Parathyroid adenoma (tissue), 2 donors: ENCODE results near the gene MUC20.
"Not testable (repeated sequence)": the region's sequence is repeated elsewhere in the genome, so short reads cannot be mapped to it uniquely, and the experiment has no call there.

Source experiments
- H2AFZ ChIP-seq: fragments of 300-600 bp; sonication (generic); one replicate; pipeline ENCODE4 v1.7.0; 2017; ENCODE audit warnings: antibody characterized with exemption, mild to moderate bottlenecking
- H3K27ac ChIP-seq: fragments of 300-600 bp; sonication (generic); one replicate; pipeline ENCODE4 v1.7.0; 2017
- H3K27me3 ChIP-seq: fragments of 300-600 bp; sonication (generic); one replicate; pipeline ENCODE4 v1.7.0; 2017; ENCODE audit warnings: low read length; ENCODE audit not compliant: control insufficient read depth, insufficient read depth
- H3K36me3 ChIP-seq: fragments of 300-600 bp; sonication (generic); one replicate; pipeline ENCODE4 v1.7.0; 2017; ENCODE audit warnings: low read length; ENCODE audit not compliant: control insufficient read depth, insufficient read depth
- H3K4me1 ChIP-seq: fragments of 300-600 bp; sonication (generic); one replicate; pipeline ENCODE4 v1.7.0; 2017; ENCODE audit warnings: control low read depth
- H3K4me2 ChIP-seq: fragments of 300-600 bp; sonication (generic); one replicate; pipeline ENCODE4 v1.7.0; 2017; ENCODE audit warnings: low read length
- H3K4me3 ChIP-seq: fragments of 300-600 bp; sonication (generic); one replicate; pipeline ENCODE4 v1.7.0; 2017; ENCODE audit warnings: low read depth, low read length
- H3K79me2 ChIP-seq: fragments of 300-600 bp; sonication (generic); one replicate; pipeline ENCODE4 v1.7.0; 2017; ENCODE audit warnings: control low read depth
- H3K9ac ChIP-seq: fragments of 300-600 bp; sonication (generic); one replicate; pipeline ENCODE4 v1.7.0; 2017; ENCODE audit warnings: mild to moderate bottlenecking
- H3K9me3 ChIP-seq: fragments of 300-600 bp; sonication (generic); one replicate; pipeline ENCODE4 v1.7.0; 2017; ENCODE audit warnings: low read length; ENCODE audit not compliant: control insufficient read depth
- donor health status: primary hyperparathyroidism.

Gene MUC20, protein sequence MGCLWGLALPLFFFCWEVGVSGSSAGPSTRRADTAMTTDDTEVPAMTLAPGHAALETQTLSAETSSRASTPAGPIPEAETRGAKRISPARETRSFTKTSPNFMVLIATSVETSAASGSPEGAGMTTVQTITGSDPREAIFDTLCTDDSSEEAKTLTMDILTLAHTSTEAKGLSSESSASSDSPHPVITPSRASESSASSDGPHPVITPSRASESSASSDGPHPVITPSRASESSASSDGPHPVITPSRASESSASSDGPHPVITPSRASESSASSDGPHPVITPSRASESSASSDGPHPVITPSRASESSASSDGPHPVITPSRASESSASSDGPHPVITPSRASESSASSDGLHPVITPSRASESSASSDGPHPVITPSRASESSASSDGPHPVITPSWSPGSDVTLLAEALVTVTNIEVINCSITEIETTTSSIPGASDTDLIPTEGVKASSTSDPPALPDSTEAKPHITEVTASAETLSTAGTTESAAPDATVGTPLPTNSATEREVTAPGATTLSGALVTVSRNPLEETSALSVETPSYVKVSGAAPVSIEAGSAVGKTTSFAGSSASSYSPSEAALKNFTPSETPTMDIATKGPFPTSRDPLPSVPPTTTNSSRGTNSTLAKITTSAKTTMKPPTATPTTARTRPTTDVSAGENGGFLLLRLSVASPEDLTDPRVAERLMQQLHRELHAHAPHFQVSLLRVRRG

DNA sequence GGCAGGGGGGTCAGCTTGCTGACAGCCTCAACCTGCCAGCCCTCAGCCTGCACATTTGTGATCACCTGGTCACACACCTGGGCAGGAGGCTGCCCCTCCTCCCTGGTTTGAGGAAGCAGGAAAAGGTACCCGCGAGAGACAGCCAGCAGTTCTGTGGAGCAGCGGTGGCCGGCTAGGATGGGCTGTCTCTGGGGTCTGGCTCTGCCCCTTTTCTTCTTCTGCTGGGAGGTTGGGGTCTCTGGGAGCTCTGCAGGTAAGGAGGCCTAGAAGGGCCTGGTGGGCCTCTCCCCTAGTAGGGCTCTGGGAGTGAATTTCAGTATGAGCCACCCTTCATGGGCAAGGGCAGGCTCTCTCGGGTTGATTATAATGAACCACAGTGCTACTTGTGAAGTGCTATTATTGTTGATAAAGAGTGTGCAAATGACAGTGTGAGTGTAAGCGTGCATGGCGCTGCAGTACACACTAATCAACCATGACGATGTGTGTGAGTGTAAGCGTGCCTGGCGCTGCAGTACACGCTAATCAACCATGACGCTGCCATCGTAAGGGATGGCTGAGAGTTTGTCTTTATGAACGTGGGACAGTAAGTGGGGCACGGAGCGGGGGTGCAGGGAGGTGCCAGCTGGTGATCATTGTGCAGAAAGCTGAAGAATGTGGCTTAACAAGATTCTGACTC is at the start of gene MUC20:
Gene MUC20, plus strand, starts transcription at position 148 of the 676 bp plus-strand sequence. Its CDS starts 30 bp downstream, at position 178.
- H3K9ac ChIP-seq, H3K27me3 ChIP-seq, H3K27ac ChIP-seq, H3K9me3 ChIP-seq, H3K79me2 ChIP-seq, H3K4me2 ChIP-seq, H3K36me3 ChIP-seq, H3K4me1 ChIP-seq, H3K4me3 ChIP-seq: not testable (repeated sequence)
- H2AFZ ChIP-seq, result peak within 1 kb of the TSS; percentile 31

- H2AFZ ChIP-seq, H3K4me3 ChIP-seq, H3K4me2 ChIP-seq, H3K9ac ChIP-seq, H3K27me3 ChIP-seq, H3K9me3 ChIP-seq, H3K4me1 ChIP-seq, H3K79me2 ChIP-seq, H3K27ac ChIP-seq, H3K36me3 ChIP-seq: not testable (repeated sequence)
Observed at GRCh38 chr3:195671283-195671682, 49.5 kb upstream of the MUC20 start.

DNA sequence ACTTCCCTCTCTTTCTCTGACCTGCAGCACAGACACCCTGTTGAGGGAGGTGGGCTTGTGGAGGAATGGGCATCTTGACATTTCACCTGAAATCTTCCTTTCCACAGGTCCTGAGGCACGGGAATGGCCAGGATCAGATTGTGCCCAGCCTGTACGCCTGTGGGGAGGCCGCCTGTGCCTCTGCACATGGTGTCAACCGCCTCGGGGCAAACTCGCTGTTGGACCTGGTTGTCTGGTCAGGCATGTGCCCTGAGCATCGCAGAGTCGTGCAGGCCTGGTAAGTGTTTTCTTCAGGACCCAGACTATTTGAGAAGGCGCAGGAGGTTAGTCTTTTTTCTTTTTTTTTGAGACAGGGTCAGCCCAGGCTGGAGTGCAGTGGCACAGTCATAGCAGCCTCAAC is 47.1 kb upstream of the MUC20 start:
- not testable (repeated sequence) for H3K27me3 ChIP-seq, H3K4me3 ChIP-seq, H3K36me3 ChIP-seq, H3K4me1 ChIP-seq, H3K9me3 ChIP-seq, H3K4me2 ChIP-seq, H3K27ac ChIP-seq, H3K79me2 ChIP-seq, H3K9ac ChIP-seq, H2AFZ ChIP-seq

DNA sequence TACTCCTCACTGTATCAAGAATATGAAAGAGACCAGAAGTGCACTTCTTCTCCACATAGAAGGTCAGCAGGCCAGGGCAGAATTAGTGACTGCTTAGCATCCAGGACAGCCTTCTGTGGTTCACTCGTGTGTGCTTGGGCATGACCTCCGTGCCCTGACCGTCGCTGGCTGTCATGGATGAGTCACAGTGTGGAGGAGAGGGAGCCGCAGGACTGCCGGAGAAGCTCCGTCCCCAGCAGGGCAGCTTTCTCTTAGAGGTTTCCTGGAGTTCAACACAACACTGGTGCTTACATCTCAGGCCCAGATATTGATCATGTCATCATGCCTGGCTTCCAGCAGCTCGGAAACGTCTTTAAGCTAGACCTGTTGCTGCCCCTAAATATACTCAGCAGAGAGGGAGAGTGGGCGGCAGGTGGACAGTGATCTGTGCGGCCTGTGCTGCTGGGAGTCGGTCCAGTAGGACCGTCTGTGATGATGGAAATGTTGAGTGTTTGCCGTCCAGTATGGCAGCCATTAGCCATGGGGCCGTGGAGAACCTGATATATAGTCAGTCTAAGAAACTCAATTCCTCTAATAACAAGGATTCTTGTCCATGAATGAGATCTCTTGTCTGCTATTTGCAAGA is 42.3 kb upstream of the MUC20 start:
- H3K4me1 ChIP-seq, H2AFZ ChIP-seq, H3K4me2 ChIP-seq, H3K9me3 ChIP-seq, H3K27me3 ChIP-seq, H3K4me3 ChIP-seq, H3K9ac ChIP-seq, H3K79me2 ChIP-seq, H3K27ac ChIP-seq, H3K36me3 ChIP-seq: not testable (repeated sequence)

DNA sequence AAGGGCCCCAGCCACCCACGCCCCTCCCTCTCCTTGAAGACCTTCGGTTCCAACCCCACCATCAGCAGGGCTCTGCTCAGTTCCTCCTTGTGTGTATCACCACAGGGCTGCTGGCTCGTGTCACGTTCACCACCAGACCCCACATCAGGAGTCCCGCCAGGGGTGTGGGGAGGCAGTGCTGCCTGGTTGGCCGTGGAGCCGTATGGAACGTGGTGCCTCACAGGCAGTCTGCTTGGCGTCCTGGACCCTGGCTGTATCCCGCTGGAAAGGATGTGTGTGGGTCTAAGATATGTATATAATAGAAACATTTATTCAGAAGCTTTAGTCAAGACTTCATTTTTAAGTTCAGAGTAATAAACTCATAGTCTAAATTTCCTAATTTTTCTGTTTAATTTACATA is 40.1 kb upstream of the MUC20 start:
- not testable (repeated sequence) for H3K27ac ChIP-seq, H3K36me3 ChIP-seq, H3K4me2 ChIP-seq, H3K4me3 ChIP-seq, H3K4me1 ChIP-seq, H2AFZ ChIP-seq, H3K9me3 ChIP-seq, H3K9ac ChIP-seq, H3K27me3 ChIP-seq, H3K79me2 ChIP-seq

DNA sequence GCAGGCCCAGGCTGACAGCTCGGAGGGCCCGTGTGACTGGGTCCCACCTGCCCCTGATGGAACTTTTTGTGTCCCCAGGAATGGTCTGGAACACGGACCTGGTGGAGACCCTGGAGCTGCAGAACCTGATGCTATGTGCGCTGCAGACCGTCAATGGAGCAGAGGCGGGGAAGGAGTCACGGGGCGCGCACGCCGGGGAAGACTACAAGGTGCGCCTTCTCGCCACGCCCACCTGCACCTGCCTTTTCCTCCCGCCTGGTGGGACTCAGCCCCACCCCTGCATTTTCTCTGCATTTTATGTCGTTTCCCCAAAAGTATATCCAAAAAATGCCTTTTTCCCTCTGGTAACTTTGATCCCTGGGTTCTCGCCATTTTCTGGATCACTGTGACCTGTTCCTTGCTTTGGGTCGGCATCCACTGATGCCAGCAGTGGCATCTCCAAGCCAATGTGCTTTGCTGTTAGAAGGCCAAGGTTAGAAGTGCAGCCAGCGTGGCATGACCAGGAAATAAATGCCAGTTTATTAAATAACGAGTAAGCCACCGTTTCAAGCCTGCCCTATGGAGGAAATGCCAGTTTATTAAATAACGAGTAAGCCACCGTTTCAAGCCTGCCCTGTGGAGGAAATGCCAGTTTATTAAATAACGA is 39.2 kb upstream of the MUC20 start:
- not testable (repeated sequence) for H2AFZ ChIP-seq, H3K27me3 ChIP-seq, H3K9me3 ChIP-seq, H3K79me2 ChIP-seq, H3K27ac ChIP-seq, H3K36me3 ChIP-seq, H3K9ac ChIP-seq, H3K4me1 ChIP-seq, H3K4me3 ChIP-seq, H3K4me2 ChIP-seq

DNA sequence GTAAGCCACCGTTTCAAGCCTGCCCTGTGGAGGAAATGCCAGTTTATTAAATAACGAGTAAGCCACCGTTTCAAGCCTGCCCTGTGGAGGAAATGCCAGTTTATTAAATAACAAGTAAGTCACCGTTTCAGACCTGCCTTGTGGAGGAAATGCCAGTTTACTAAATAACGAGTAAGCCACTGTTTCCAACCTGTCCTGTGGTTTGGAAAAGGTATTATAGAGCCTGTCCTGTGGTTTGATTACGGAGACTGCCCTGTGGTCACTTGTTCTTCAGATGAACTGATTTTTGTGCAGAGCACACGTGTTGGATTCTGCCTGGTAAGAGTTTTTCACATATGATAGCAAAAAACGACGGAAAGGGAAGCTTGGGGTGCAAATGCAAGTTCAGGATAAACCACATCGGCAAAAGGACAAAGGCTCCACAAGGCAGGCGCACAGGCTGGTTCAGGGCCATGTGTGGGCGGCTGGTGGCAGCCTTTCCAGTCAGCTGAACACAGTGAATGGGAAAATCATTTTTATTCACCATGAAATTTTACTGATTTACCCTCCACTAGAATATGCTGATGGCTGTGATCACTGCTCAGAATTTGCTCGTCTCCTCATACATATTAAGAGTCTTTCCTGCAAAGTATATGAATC is 38.6 kb upstream of the MUC20 start:
- H3K9ac ChIP-seq, H3K79me2 ChIP-seq, H2AFZ ChIP-seq, H3K27ac ChIP-seq, H3K9me3 ChIP-seq, H3K4me1 ChIP-seq, H3K4me2 ChIP-seq, H3K27me3 ChIP-seq, H3K4me3 ChIP-seq, H3K36me3 ChIP-seq: not testable (repeated sequence)

DNA sequence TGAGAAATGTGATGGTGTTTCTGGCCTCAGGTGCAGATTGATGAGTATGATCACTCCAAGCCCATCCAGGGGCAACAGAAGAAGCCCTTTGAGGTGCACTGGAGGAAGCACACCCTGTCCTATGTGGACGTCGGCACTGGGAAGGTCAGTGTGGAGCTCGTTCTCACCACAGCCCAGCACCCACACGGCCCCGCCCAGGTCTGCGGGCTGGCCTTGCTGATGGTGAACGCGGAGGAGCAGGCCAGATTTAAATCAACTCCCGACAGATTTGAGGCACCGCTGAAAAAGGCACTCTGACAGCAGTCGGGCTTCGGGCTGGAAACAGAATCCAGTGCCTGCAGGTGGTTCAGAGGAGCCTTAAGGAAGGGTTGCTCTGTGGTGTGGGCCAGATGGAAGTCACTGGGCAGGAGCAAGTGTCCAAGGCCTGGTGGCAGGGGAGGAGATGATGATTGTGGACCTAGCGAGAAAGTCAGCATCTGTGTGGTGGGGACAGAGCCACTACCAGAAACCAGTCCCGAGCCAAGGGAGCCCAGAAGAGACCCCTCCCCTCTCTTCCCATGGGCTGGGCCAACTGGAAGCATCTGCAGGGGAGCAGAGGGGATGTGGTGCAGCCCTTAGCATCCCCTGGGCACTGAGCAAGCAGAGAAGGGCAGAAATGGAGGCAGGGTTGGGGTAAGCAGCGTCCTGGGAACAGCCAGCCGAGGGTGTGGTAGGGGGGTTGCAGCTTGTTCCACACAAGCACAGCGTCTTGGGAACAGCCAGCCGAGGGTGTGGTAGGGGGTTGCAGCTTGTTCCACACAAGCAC is 36.9 kb upstream of the MUC20 start:
- H3K9ac ChIP-seq, H3K9me3 ChIP-seq, H3K4me3 ChIP-seq, H3K36me3 ChIP-seq, H3K4me2 ChIP-seq, H3K79me2 ChIP-seq, H3K27ac ChIP-seq, H3K27me3 ChIP-seq, H3K4me1 ChIP-seq, H2AFZ ChIP-seq: not testable (repeated sequence)

DNA sequence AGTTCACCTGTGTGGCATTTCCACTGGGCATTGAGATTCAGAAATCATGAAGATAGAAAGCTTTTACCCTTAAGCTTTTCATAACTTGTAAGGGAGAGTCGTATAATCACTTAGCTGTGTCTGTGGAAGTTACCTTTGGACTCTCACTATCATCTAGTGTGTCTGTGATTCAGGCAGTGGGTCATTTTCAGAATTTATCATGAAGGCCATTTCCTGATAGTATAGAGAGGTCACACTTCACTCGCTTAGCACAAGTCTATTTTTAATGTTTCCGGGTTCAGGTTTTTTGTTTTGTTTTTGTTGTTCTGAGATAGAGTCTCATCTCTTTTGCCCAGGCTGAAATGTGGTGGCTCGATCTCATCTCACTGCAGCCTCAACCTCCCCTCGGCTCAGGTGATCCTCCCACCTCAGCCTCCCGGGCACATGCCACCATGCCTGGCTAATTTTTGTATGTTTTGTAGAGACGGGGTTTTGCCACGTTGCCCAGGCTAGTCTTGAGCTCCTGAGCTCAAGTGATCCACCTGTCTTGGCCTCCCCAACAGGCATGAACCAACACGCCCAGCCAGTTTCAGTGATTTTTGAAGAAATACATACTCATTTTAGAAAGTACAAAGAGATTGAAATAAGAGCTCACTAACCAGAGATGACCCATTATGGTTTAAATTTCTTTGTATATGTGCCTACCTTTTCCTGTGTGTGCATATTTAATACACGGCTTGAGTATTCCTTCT is 36.1 kb upstream of the MUC20 start:
- not testable (repeated sequence) for H2AFZ ChIP-seq, H3K27me3 ChIP-seq, H3K9me3 ChIP-seq, H3K79me2 ChIP-seq, H3K4me2 ChIP-seq, H3K4me3 ChIP-seq, H3K36me3 ChIP-seq, H3K4me1 ChIP-seq, H3K27ac ChIP-seq, H3K9ac ChIP-seq
